Measurements from ENCODE around the gene TOMM20. TPM values are rescaled to one million over a fixed set of nuclear protein-coding genes. Genes with fewer than 3 reads are reported as not detected.

Gene TOMM20
- total and polyA plus RNA-seq, 2 experiments from 2014 or later, result 71.8 to 114 TPM

- H3K36me3 ChIP-seq, result no peaks in the 10 kb centered on the region
- no peak for DNase-seq (ENCODE audit: low read depth in 1 of 2, low spot score in 1 of 2)
- peaks cover 11% of the 10 kb centered on the region for H3K4me1 ChIP-seq (ENCODE audit: low read depth)
- H3K27me3 ChIP-seq, result no peaks in the 10 kb centered on the region
- no peaks in the 10 kb centered on the region for H3K9me3 ChIP-seq (ENCODE audit: low read depth)
- no peak overlapping the region for H3K27ac ChIP-seq
- H3K4me3 ChIP-seq, result no peak overlapping the region
- no peak for TF ChIP-seq CTCF (IDR thresholded peaks at IDR 0.05; ENCODE audit: low read depth, low read length)
These were observed 57.8 kb downstream of the TOMM20 start for GRCh38 chr1:235070819-235071218.

GRCh38 chr1:235069577-235070563 is 58.8 kb downstream of the TOMM20 start:
- no peaks in the 10 kb centered on the region for H3K27me3 ChIP-seq
- no peak overlapping the region for H3K4me3 ChIP-seq
- H3K4me1 ChIP-seq (ENCODE audit: low read depth), result peaks cover 7% of the 10 kb centered on the region
- H3K9me3 ChIP-seq (ENCODE audit: low read depth), result no peaks in the 10 kb centered on the region
- peak in 1 of 2 donors; percentile 60 for DNase-seq (ENCODE audit: low read depth in 1 of 2, low spot score in 1 of 2)
- no peaks in the 10 kb centered on the region for H3K36me3 ChIP-seq
- H3K27ac ChIP-seq, result no peak overlapping the region
- no peak for TF ChIP-seq CTCF (IDR thresholded peaks at IDR 0.05; ENCODE audit: low read depth, low read length)

GRCh38 chr1:235069176-235069575 is 59.5 kb downstream of the TOMM20 start:
- H3K4me3 ChIP-seq, result no peak overlapping the region
- H3K27ac ChIP-seq, result no peak overlapping the region
- H3K36me3 ChIP-seq, result no peaks in the 10 kb centered on the region
- H3K4me1 ChIP-seq (ENCODE audit: low read depth), result no peaks in the 10 kb centered on the region
- H3K27me3 ChIP-seq, result no peaks in the 10 kb centered on the region
- TF ChIP-seq CTCF (IDR thresholded peaks at IDR 0.05; ENCODE audit: low read depth, low read length), result no peak
- DNase-seq (ENCODE audit: low read depth in 1 of 2, low spot score in 1 of 2), result no peak
- no peaks in the 10 kb centered on the region for H3K9me3 ChIP-seq (ENCODE audit: low read depth)

GRCh38 chr1:235068158-235069121 is 60.2 kb downstream of the TOMM20 start:
- H3K4me1 ChIP-seq (ENCODE audit: low read depth), result no peaks in the 10 kb centered on the region
- H3K27ac ChIP-seq, result no peak overlapping the region
- no peak for DNase-seq (ENCODE audit: low read depth in 1 of 2, low spot score in 1 of 2)
- no peak overlapping the region for H3K4me3 ChIP-seq
- no peak for TF ChIP-seq CTCF (IDR thresholded peaks at IDR 0.05; ENCODE audit: low read depth, low read length)
- no peaks in the 10 kb centered on the region for H3K9me3 ChIP-seq (ENCODE audit: low read depth)
- no peaks in the 10 kb centered on the region for H3K27me3 ChIP-seq
- H3K36me3 ChIP-seq, result no peaks in the 10 kb centered on the region

GRCh38 chr1:235067396-235068157 is 61.1 kb downstream of the TOMM20 start:
- Histone ChIP-seq H3K4me1 (ENCODE audit: low read depth) (no peaks in the 10 kb centered on the region), H3K4me3 (no peak overlapping the region), H3K27ac (no peak overlapping the region), H3K27me3 (no peaks in the 10 kb centered on the region), H3K9me3 (ENCODE audit: low read depth) (no peaks in the 10 kb centered on the region), H3K36me3 (no peaks in the 10 kb centered on the region)
- TF ChIP-seq CTCF (IDR thresholded peaks at IDR 0.05; ENCODE audit: low read depth, low read length), result no peak
- peak; percentile 21 to 99 for DNase-seq (ENCODE audit: low read depth in 1 of 2, low spot score in 1 of 2)
